Naive B cell (primary cell): ENCODE data around the gene ERMP1. TPM values are rescaled to one million over a fixed set of nuclear protein-coding genes. Genes with fewer than 3 reads are reported as not detected.
"Not testable (repeated sequence)": the region's sequence is repeated elsewhere in the genome, so short reads cannot be mapped to it uniquely, and the experiment has no call there.

Experiments
- ATAC-seq, 2 donors: fragments of 150-1000 bp; cut with Tn5 transposase; 2 replicates each; pipeline ENCODE4 v1.10.0; 2021; ENCODE audit warnings: low read depth in 2 of 2, mild to moderate bottlenecking in 2 of 2, moderate library complexity in 2 of 2
- DNase-seq: peaks from one replicate; pipeline ENCODE4 v3.0.0; 2022
- H3K27ac Mint-ChIP-seq, 6 donors: one replicate each; pipeline ENCODE4 v1.8.0; 2020 to 2022; ENCODE audit warnings: mild to moderate bottlenecking in 6 of 6, mixed read lengths in 6 of 6, moderate library complexity in 5 of 6, inconsistent platforms in 2 of 6
- H3K27me3 Mint-ChIP-seq, 3 donors: one replicate each; pipeline ENCODE4 v1.8.0; 2021 to 2022; ENCODE audit warnings: mixed read lengths in 3 of 3, mild to moderate bottlenecking in 1 of 3
- H3K36me3 Mint-ChIP-seq, 2 donors: one replicate each; pipeline ENCODE4 v1.8.0; 2020 to 2022; ENCODE audit warnings: mixed read lengths in 2 of 2, inconsistent platforms in 1 of 2, mild to moderate bottlenecking in 1 of 2
- H3K4me1 Mint-ChIP-seq, 3 donors: one replicate each; pipeline ENCODE4 v1.8.0; 2020 to 2022; ENCODE audit warnings: mixed read lengths in 3 of 3, inconsistent platforms in 1 of 3, mild to moderate bottlenecking in 1 of 3, moderate library complexity in 1 of 3
- H3K4me3 Mint-ChIP-seq, 8 donors: one replicate each; pipeline ENCODE4 v1.8.0; 2020 to 2022; ENCODE audit warnings: mild to moderate bottlenecking in 8 of 8, mixed read lengths in 8 of 8, moderate library complexity in 8 of 8, inconsistent platforms in 2 of 8
- H3K9me3 Mint-ChIP-seq, 7 donors: one replicate each; pipeline ENCODE4 v1.8.0; 2020 to 2022; ENCODE audit warnings: mixed read lengths in 7 of 7, mild to moderate bottlenecking in 5 of 7, inconsistent platforms in 2 of 7, moderate library complexity in 1 of 7
- polyA plus RNA-seq, 6 donors: library from polyadenylated mRNA; unstranded; fragments of 300-500 nt; fragmentation: Illumina TruSeq; gene quantifications; one replicate each; pipeline ENCODE4 v1.2.3, GENCODE V29; 2021; ENCODE audit warnings: low read depth in 6 of 6

ERMP1 gene
- polyA plus RNA-seq, 6 donors from 2014 or later, result 3.0 to 6.4 (median 4.2) TPM

GRCh38 chr9:5779705-5780218 lies 53.2 kb downstream of the ERMP1 start:
- H3K27me3 Mint-ChIP-seq, H3K4me3 Mint-ChIP-seq, DNase-seq, ATAC-seq, H3K4me1 Mint-ChIP-seq: not testable (repeated sequence)
- H3K9me3 Mint-ChIP-seq, result peaks cover 9 to 44% (median 32%) of the 10 kb centered on the region in 7 donors
- H3K36me3 Mint-ChIP-seq, result peaks cover 56 to 57% of the 10 kb centered on the region in 2 donors
- H3K27ac Mint-ChIP-seq, result peak overlapping the region in 1 of 6 donors; percentile 30

GRCh38 chr9:5778805-5779204 lies 54.1 kb downstream of the ERMP1 start:
- Mint-ChIP-seq H3K36me3 (peaks cover 56 to 62% of the 10 kb centered on the region in 2 donors), H3K27ac (no peak overlapping the region), H3K27me3 (no peaks in the 10 kb centered on the region), H3K4me1 (no peaks in the 10 kb centered on the region), H3K4me3 (peak overlapping the region in 1 of 8 donors; percentile 25), H3K9me3 (peaks cover 9 to 44% (median 32%) of the 10 kb centered on the region in 7 donors)
- DNase-seq (no peak), ATAC-seq (no peak)

- Mint-ChIP-seq H3K27ac (peak overlapping the region in 2 of 6 donors; percentile 44 to 48), H3K9me3 (peaks cover 0 to 6% (median 3%) of the 10 kb centered on the region in 7 donors), H3K4me3 (no peak overlapping the region), H3K27me3 (no peaks in the 10 kb centered on the region), H3K4me1 (peaks cover 0 to 3% (median 0%) of the 10 kb centered on the region in 3 donors), H3K36me3 (peaks cover 28 to 33% of the 10 kb centered on the region in 2 donors)
- DNase-seq (no peak), ATAC-seq (no peak)
Measured at GRCh38 chr9:5773324-5773999, 59.5 kb downstream of the ERMP1 start.

GRCh38 chr9:5767968-5768932 lies 64.7 kb downstream of the ERMP1 start:
- peaks cover 2 to 11% (median 5%) of the 10 kb centered on the region in 3 donors for H3K4me1 Mint-ChIP-seq
- H3K27ac Mint-ChIP-seq, result peak overlapping the region in 2 of 6 donors; percentile 71 to 75
- no peak overlapping the region for H3K4me3 Mint-ChIP-seq

GRCh38 chr9:5764130-5764868 lies 68.6 kb downstream of the ERMP1 start:
- H3K4me1 Mint-ChIP-seq, result peaks cover 2 to 12% (median 5%) of the 10 kb centered on the region in 3 donors
- H3K36me3 Mint-ChIP-seq, result peaks cover 45 to 47% of the 10 kb centered on the region in 2 donors
- DNase-seq (no peak), ATAC-seq (peak in 1 of 2 donors; percentile 27)
- H3K27ac Mint-ChIP-seq, result peak overlapping the region; percentile 14 to 88 (median 78)
- H3K4me3 Mint-ChIP-seq, result no peak overlapping the region
- no peaks in the 10 kb centered on the region for H3K9me3 Mint-ChIP-seq
- no peaks in the 10 kb centered on the region for H3K27me3 Mint-ChIP-seq

More at GRCh38 chr9:5767968-5768932, 64.7 kb downstream of the ERMP1 start:
- Mint-ChIP-seq H3K9me3 (no peaks in the 10 kb centered on the region), H3K27me3 (no peaks in the 10 kb centered on the region), H3K36me3 (peaks cover 30 to 44% of the 10 kb centered on the region in 2 donors)
- DNase-seq, result no peak
- no peak for ATAC-seq

GRCh38 chr9:5762421-5762820 lies 70.5 kb downstream of the ERMP1 start:
- H3K27ac Mint-ChIP-seq, result peak overlapping the region in 2 of 6 donors; percentile 4 to 80
- peaks cover 3 to 12% (median 7%) of the 10 kb centered on the region in 3 donors for H3K4me1 Mint-ChIP-seq
- peaks cover 40 to 53% of the 10 kb centered on the region in 2 donors for H3K36me3 Mint-ChIP-seq
- no peak overlapping the region for H3K4me3 Mint-ChIP-seq
- H3K9me3 Mint-ChIP-seq, result no peaks in the 10 kb centered on the region
- DNase-seq, result no peak
- no peak for ATAC-seq
- no peaks in the 10 kb centered on the region for H3K27me3 Mint-ChIP-seq

GRCh38 chr9:5760338-5760737 lies 72.6 kb downstream of the ERMP1 start:
- DNase-seq (no peak), ATAC-seq (no peak)
- Mint-ChIP-seq H3K36me3 (peaks cover 31 to 40% of the 10 kb centered on the region in 2 donors), H3K27ac (peak overlapping the region in 3 of 6 donors; percentile 16 to 48 (median 36)), H3K4me1 (peaks cover 3 to 18% (median 8%) of the 10 kb centered on the region in 3 donors), H3K27me3 (no peaks in the 10 kb centered on the region), H3K9me3 (no peaks in the 10 kb centered on the region), H3K4me3 (no peak overlapping the region)

GRCh38 chr9:5756633-5757032 lies 76.3 kb downstream of the ERMP1 start:
- H3K4me1 Mint-ChIP-seq, result peaks cover 3 to 6% (median 6%) of the 10 kb centered on the region in 3 donors
- no peaks in the 10 kb centered on the region for H3K27me3 Mint-ChIP-seq
- H3K4me3 Mint-ChIP-seq, result no peak overlapping the region
- peak overlapping the region in 2 of 6 donors; percentile 11 to 75 for H3K27ac Mint-ChIP-seq
- H3K36me3 Mint-ChIP-seq, result peaks cover 9 to 27% of the 10 kb centered on the region in 2 donors
- H3K9me3 Mint-ChIP-seq, result no peaks in the 10 kb centered on the region
- ATAC-seq, result no peak
- DNase-seq, result no peak

GRCh38 chr9:5750569-5750968 lies 82.3 kb downstream of the ERMP1 start:
- peak overlapping the region in 1 of 6 donors; percentile 34 for H3K27ac Mint-ChIP-seq
- DNase-seq (no peak), ATAC-seq (no peak)
- H3K9me3 Mint-ChIP-seq, result peaks cover 0 to 16% (median 11%) of the 10 kb centered on the region in 7 donors
- peaks cover 21 to 36% of the 10 kb centered on the region in 2 donors for H3K36me3 Mint-ChIP-seq
- no peak overlapping the region for H3K4me3 Mint-ChIP-seq
- no peaks in the 10 kb centered on the region for H3K4me1 Mint-ChIP-seq
- no peaks in the 10 kb centered on the region for H3K27me3 Mint-ChIP-seq

GRCh38 chr9:5749306-5749705 lies 83.6 kb downstream of the ERMP1 start:
- peaks cover 0 to 16% (median 11%) of the 10 kb centered on the region in 7 donors for H3K9me3 Mint-ChIP-seq
- H3K36me3 Mint-ChIP-seq, result peaks cover 31 to 45% of the 10 kb centered on the region in 2 donors
- no peaks in the 10 kb centered on the region for H3K27me3 Mint-ChIP-seq
- H3K4me1 Mint-ChIP-seq, result no peaks in the 10 kb centered on the region
- H3K27ac Mint-ChIP-seq, result peak overlapping the region in 1 of 6 donors; percentile 75
- DNase-seq (no peak), ATAC-seq (no peak)
- H3K4me3 Mint-ChIP-seq, result no peak overlapping the region

- Mint-ChIP-seq H3K9me3 (peaks cover 0 to 16% (median 11%) of the 10 kb centered on the region in 7 donors), H3K27me3 (no peaks in the 10 kb centered on the region), H3K27ac (peak overlapping the region in 2 of 6 donors; percentile 26 to 64), H3K4me1 (no peaks in the 10 kb centered on the region), H3K36me3 (peaks cover 31 to 45% of the 10 kb centered on the region in 2 donors), H3K4me3 (no peak overlapping the region)
- no peak for ATAC-seq
- DNase-seq, result no peak
Measured at GRCh38 chr9:5748438-5748837, 84.5 kb downstream of the ERMP1 start.

- Mint-ChIP-seq H3K9me3 (peaks cover 0 to 10% (median 8%) of the 10 kb centered on the region in 7 donors), H3K36me3 (peaks cover 33 to 44% of the 10 kb centered on the region in 2 donors), H3K27me3 (no peaks in the 10 kb centered on the region), H3K27ac (no peak overlapping the region), H3K4me1 (peaks cover 0 to 4% (median 0%) of the 10 kb centered on the region in 3 donors), H3K4me3 (no peak overlapping the region)
- DNase-seq, result no peak
- no peak for ATAC-seq
Measured at GRCh38 chr9:5743109-5743508, 89.8 kb downstream of the ERMP1 start.
